Fibroblast of villous mesenchyme (primary cell): ENCODE results near the gene ALDH4A1. TPM values are rescaled to one million over a fixed set of nuclear protein-coding genes. Genes with fewer than 3 reads are reported as not detected.
"Not testable (repeated sequence)": the region's sequence is repeated elsewhere in the genome, so short reads cannot be mapped to it uniquely, and the experiment has no call there.

ENCODE experiments used
- DNase-seq: peaks from one replicate; pipeline ENCODE4 v3.0.0-alpha.2; 2010; ENCODE audit warnings: low read depth
- H3K4me3 ChIP-seq: 2 replicates; pipeline ENCODE4 v1.5.1; 2011; ENCODE audit warnings: low read depth, mild to moderate bottlenecking, low read length
- total RNA-seq: library from RNA; depleted of rRNA; stranded (reverse); fragments of >200 nt; gene quantifications from 2 replicates; pipeline ENCODE4 v1.2.3, GENCODE V29; 2012
- TF ChIP-seq, protein P1 (sequence below): IDR thresholded peaks from 2 replicates; pipeline ENCODE4 v1.5.1; 2012; ENCODE audit warnings: low read depth, mild to moderate bottlenecking, low read length; ENCODE audit not compliant: insufficient read depth

Gene ALDH4A1
- total RNA-seq, 1 donor, result 13.0 TPM

DNA sequence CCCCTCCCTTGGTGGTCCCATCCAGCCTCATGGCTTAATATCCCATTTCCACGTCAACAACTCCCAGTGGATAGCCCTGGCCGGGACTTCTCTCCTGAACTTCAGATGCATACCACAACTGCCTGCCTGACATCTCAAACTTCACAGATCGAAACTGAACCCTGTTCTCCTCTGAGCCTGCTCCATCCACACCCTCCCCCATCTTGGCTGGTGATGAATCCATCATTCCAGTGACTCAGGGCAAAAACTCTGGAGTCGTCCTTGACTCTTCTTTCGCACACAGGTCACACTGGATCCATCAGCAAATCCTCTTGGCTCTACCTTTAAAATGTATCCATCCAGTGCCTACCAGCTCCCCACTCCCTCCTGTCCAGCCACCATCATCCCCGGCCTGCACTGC, 46.8 kb downstream of the ALDH4A1 start:
- TF ChIP-seq, protein P1, sequence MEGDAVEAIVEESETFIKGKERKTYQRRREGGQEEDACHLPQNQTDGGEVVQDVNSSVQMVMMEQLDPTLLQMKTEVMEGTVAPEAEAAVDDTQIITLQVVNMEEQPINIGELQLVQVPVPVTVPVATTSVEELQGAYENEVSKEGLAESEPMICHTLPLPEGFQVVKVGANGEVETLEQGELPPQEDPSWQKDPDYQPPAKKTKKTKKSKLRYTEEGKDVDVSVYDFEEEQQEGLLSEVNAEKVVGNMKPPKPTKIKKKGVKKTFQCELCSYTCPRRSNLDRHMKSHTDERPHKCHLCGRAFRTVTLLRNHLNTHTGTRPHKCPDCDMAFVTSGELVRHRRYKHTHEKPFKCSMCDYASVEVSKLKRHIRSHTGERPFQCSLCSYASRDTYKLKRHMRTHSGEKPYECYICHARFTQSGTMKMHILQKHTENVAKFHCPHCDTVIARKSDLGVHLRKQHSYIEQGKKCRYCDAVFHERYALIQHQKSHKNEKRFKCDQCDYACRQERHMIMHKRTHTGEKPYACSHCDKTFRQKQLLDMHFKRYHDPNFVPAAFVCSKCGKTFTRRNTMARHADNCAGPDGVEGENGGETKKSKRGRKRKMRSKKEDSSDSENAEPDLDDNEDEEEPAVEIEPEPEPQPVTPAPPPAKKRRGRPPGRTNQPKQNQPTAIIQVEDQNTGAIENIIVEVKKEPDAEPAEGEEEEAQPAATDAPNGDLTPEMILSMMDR, result no peak
- no peak for DNase-seq
- H3K4me3 ChIP-seq, result no peak overlapping the region

DNA sequence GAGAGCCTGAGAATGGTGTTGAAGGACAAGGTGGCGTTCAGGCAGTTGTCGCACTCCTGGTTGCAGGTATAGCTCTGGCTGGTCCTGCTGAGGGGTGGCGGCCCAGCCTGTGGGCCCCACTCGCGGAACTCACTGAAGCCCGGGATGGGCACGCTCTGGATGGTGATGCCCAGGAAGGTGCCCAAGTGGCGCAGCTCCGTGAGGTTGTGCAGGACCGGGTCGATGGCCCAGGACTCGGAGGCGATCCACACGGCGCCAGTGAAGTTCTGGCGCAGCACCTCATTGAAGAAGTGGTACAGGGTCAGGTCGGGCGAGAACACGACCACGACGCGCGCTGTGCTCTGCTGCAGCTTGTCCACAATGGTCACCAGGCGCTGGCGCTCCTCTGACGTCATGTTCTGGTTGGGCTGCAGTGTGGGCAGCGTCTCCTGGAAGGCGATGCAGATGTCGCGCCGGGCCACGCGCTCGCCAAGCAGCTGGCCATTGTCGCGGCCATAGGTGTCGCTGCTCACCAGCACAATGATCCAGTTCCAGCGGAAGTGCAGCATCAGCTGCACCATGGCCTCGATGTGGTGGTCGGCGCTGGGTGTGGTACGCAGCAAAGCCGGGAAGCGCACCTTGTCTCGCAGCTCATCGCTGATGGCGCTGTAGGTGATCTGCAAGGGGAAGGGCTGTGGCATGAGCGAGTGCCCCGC, 47.9 kb downstream of the ALDH4A1 start:
- no peak for DNase-seq
- TF ChIP-seq, protein P1, result no peak
- H3K4me3 ChIP-seq, result no peak overlapping the region

DNA sequence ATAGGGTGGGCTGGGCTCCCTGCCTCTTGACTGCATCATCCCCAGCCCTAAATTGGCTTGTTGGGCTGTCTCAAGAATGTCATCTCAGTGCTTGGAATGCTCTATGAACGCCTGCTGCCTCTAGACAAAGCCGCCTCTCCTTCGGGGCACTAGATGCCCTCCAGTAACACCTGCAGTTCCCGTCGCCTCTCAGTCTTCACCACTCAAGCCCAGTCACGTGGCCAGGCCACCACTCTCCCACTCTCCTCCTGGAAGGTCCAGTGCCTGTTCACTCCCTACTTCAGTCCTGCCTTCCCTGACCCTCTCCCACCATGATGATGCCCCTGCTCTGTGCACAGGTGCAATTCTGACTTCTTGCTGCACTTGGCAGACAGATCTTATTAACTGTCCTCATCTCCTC, 49.9 kb downstream of the ALDH4A1 start:
- DNase-seq, result no peak
- no peak overlapping the region for H3K4me3 ChIP-seq
- TF ChIP-seq, protein P1, result no peak

DNA sequence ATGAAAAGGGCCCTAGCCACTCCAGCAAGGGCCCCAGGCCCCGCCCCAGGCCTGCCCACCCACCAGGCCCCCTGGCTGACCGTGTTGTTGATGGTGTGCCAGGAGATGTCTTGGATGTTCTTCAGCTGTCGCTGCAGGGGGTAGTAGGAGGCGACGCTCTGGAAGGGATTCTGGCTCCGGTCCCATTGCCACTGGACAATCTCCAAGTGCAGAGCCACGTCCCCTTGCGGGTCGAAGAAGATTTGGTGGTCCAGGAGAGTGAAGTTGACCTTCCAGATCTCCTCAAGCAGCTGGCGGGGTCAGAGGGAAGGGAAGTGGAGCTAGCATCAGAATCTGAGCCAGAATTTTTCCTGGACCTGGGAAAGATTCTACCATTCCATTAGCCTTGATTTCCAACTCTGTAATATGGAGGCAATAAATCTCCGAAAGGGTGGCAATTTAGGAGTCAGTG, 53.1 kb downstream of the ALDH4A1 start:
- DNase-seq, result no peak
- TF ChIP-seq, protein P1, result no peak
- H3K4me3 ChIP-seq, result no peak overlapping the region

DNA sequence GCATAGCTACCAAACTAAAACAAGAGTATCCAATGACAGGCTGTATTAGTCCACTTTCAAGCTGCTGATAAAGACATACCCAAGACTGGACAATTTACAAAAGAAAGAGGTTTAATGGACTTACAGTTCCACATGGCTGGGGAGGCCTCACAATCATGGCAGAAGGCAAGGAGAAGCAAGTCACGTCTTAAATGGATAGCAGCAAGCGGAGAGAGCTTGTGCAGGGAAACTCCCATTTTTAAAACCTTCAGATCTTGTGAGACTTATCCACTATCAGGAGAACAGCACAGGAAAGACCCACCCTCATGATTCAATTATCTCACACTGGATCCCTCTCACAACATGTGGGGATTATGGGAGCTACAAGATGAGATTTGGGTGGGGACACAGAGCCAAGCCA, 54.6 kb downstream of the ALDH4A1 start:
- not testable (repeated sequence) for DNase-seq, H3K4me3 ChIP-seq

DNA sequence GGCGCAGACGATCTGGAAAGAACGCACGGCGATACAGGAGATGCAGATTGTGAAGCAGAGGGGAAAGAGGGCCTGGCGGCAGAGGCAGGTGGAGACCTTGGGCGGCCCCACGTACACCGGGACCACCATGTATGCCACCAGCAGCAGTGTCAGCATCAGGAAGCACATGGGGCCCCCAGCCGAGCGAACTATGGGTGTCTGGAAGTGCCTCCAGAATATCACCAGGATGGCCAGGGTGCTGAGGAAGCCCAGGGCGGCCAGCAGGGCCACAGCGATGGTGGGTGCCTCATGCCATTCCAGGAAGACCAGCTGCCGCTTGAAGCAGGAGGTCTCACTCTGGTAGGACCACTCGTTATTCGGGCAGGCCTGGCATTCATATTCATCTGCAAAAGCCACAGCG, 62.2 kb downstream of the ALDH4A1 start:
- TF ChIP-seq, protein P1, result no peak
- no peak for DNase-seq
- H3K4me3 ChIP-seq, result no peak overlapping the region

DNA sequence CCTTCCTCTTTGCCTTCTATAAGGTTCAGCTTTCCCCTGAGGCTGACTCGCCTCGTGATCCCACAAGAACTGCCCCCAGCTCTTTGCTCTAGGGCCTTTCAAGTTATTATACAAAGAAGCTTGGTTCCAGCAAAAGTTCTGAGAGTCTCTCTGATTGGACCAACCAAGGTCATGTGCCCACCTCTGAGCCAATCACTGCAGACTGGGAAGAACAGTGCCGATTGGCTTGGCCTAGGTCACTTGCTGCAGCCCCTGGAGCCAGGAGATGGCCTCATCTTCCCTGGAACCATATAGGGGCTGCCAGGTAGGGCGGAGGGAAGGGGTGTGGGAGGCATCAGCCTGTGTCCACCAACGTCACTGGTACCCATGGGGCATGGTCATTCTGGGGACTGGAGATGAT, 65.7 kb downstream of the ALDH4A1 start:
- TF ChIP-seq, protein P1, result no peak
- no peak for DNase-seq
- H3K4me3 ChIP-seq, result no peak overlapping the region

DNA sequence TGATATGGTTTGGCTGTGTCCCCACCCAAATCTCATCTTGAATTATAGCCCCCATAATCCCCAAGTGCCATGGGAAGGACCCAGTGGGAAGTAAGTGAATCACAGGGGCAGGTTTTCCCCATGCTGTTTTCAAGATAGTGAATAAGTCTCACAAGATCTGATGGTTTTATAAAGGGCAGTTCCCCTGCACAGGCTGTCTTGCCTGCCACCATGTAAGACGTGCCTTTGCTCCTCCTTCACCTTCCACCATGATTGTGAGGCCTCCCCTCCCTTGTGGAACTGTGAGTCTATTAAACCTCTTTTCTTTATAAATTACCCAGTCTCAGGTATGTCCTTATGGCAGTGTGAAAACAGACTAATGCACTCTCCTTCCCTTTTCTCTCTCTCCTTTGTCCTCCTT, 70.0 kb downstream of the ALDH4A1 start:
- DNase-seq, H3K4me3 ChIP-seq: not testable (repeated sequence)
